ENCODE measurements around the gene TNFSF9. TPM values are rescaled to one million over a fixed set of nuclear protein-coding genes. Genes with fewer than 3 reads are reported as not detected.

TNFSF9 gene
- total and polyA plus RNA-seq, 12 donors, result 0.13 to 0.88 (median 0.21) TPM; not detected in 3

- no peak for ATAC-seq
- H3K27ac ChIP-seq, result no peak overlapping the region
- H3K4me3 ChIP-seq, result no peak overlapping the region
- H3K9me3 ChIP-seq, result no peaks in the 10 kb centered on the region
- peaks cover 0 to 9% (median 0%) of the 10 kb centered on the region in 9 donors for H3K4me1 ChIP-seq
- peaks cover 0 to 30% (median 13%) of the 10 kb centered on the region in 7 donors for H3K27me3 ChIP-seq
- TF ChIP-seq CTCF (IDR thresholded peaks at IDR 0.05), result no peak
- WGBS, 2 donors, result 88 to 90% methylated on average over 8 of the region's 8 CpGs
- intact Hi-C loops (cut with DNase I), result no loop called here
- DNase-seq, result no peak
- H3K36me3 ChIP-seq, result no peaks in the 10 kb centered on the region
These were observed 46.6 kb upstream of the TNFSF9 start for GRCh38 chr19:6484230-6484629.

GRCh38 chr19:6484831-6485230 lies 46.0 kb upstream of the TNFSF9 start:
- H3K9me3 ChIP-seq, result no peaks in the 10 kb centered on the region
- H3K27ac ChIP-seq, result no peak overlapping the region
- H3K27me3 ChIP-seq, result peaks cover 0 to 26% (median 7%) of the 10 kb centered on the region in 7 donors
- WGBS, 2 donors, result 88 to 93% methylated on average over 7 of the region's 7 CpGs
- H3K36me3 ChIP-seq, result no peaks in the 10 kb centered on the region
- peaks cover 0 to 9% (median 0%) of the 10 kb centered on the region in 9 donors for H3K4me1 ChIP-seq
- no peak for TF ChIP-seq CTCF (IDR thresholded peaks at IDR 0.05)
- ATAC-seq (no peak), DNase-seq (no peak)
- H3K4me3 ChIP-seq, result no peak overlapping the region
- intact Hi-C loops (cut with DNase I), result no loop called here

- WGBS, 2 donors, result 41 to 44% methylated on average over 15 of the region's 15 CpGs
- Histone ChIP-seq H3K4me1 (no peaks in the 10 kb centered on the region), H3K36me3 (no peaks in the 10 kb centered on the region), H3K9me3 (peaks cover 0 to 16% (median 4%) of the 10 kb centered on the region in 11 donors), H3K27me3 (peaks cover 0 to 13% (median 3%) of the 10 kb centered on the region in 7 donors), H3K4me3 (peak overlapping the region in 1 of 10 donors; percentile 16), H3K27ac (no peak overlapping the region)
- DNase-seq (no peak), ATAC-seq (no peak)
- no peak for TF ChIP-seq CTCF (IDR thresholded peaks at IDR 0.05)
- intact Hi-C loops (cut with DNase I), result no loop called here
These were observed 41.4 kb upstream of the TNFSF9 start for GRCh38 chr19:6489278-6490061.

GRCh38 chr19:6490134-6490533 lies 40.7 kb upstream of the TNFSF9 start:
- 72 to 75% methylated on average over 2 of the region's 2 CpGs for WGBS, 2 donors
- Histone ChIP-seq H3K4me1 (no peaks in the 10 kb centered on the region), H3K9me3 (peaks cover 0 to 16% (median 4%) of the 10 kb centered on the region in 11 donors), H3K27me3 (peaks cover 0 to 13% (median 3%) of the 10 kb centered on the region in 7 donors), H3K27ac (no peak overlapping the region), H3K36me3 (no peaks in the 10 kb centered on the region), H3K4me3 (peak overlapping the region in 1 of 10 donors; percentile 16)
- ATAC-seq (no peak), DNase-seq (no peak)
- no peak for TF ChIP-seq CTCF (IDR thresholded peaks at IDR 0.05)
- intact Hi-C loops (cut with DNase I), result no loop called here

Measured in heart right ventricle (tissue), 16 donors.